ENCODE measurements around the gene FBXL17.

GRCh38 chr5:108074626-108075025, 307.3 kb downstream of the FBXL17 start:
- TF ChIP-seq SMC3 (IDR thresholded peaks at IDR 0.05; ENCODE audit: low read depth, low read length), result no peak
- TF ChIP-seq CTCF (conservative IDR thresholded peaks at IDR 0.05; ENCODE audit: low read depth, low read length), result no peak
- TF ChIP-seq POLR2A (IDR thresholded peaks at IDR 0.05; ENCODE audit: low read depth, low read length), result no peak
- TF ChIP-seq CHD1 (IDR thresholded peaks at IDR 0.05; ENCODE audit: low read depth, low read length), result no peak
- TF ChIP-seq RCOR1 (IDR thresholded peaks at IDR 0.05; ENCODE audit: insufficient replicate concordance, low read length), result no peak
- no peak for TF ChIP-seq FOS (IDR thresholded peaks at IDR 0.05; ENCODE audit: low read depth, low read length)
- no peak for TF ChIP-seq CEBPB (IDR thresholded peaks at IDR 0.05; ENCODE audit: low read depth, low read length)
- TF ChIP-seq MAFK (IDR thresholded peaks at IDR 0.05; ENCODE audit: low read depth, low read length), result no peak
- no peak for TF ChIP-seq MAZ (IDR thresholded peaks at IDR 0.05; ENCODE audit: borderline replicate concordance, low read depth, low read length)

All from IMR-90 (cell line).